CD14-positive monocyte (primary cell): Measurements from ENCODE around the gene KRTAP5-3. TPM values are rescaled to one million over a fixed set of nuclear protein-coding genes. Genes with fewer than 3 reads are reported as not detected.

Experiments used
- DNase-seq, 3 donors: peaks; one replicate each; pipeline ENCODE4 v3.0.0-alpha.2; 2011 to 2022
- H2AFZ ChIP-seq: 2 replicates; pipeline ENCODE4 v1.6.0; 2012; ENCODE audit warnings: mild to moderate bottlenecking, low read depth, low read length, inconsistent platforms; ENCODE audit not compliant: insufficient read depth, poor library complexity, severe bottlenecking
- H3K27ac ChIP-seq, 2 donors: 1 replicate in 1 of 2; 2 replicates in 1 of 2; pipeline ENCODE4 v1.5.1; 2012 to 2013; ENCODE audit warnings: low read length in 2 of 2, control low read depth in 1 of 2, inconsistent platforms in 1 of 2, low read depth in 1 of 2, mild to moderate bottlenecking in 1 of 2
- H3K27me3 ChIP-seq, 2 donors: one replicate each; pipeline versions ENCODE4 v1.6.0 to v1.6.1; 2011 to 2013; ENCODE audit warnings: low read length in 2 of 2; ENCODE audit not compliant: control insufficient read depth in 2 of 2, insufficient read depth in 2 of 2
- H3K36me3 ChIP-seq, 2 donors: replicated peaks in 1 of 2; 1 replicate in 1 of 2; 2 replicates in 1 of 2; pipeline versions ENCODE4 v1.5.1 to v1.6.1; 2012 to 2013; ENCODE audit warnings: low read length in 2 of 2, control low read depth in 1 of 2, inconsistent platforms in 1 of 2, mild to moderate bottlenecking in 1 of 2; ENCODE audit not compliant: insufficient read depth in 2 of 2, control insufficient read depth in 1 of 2
- H3K4me1 ChIP-seq, 2 donors: 1 replicate in 1 of 2; 2 replicates in 1 of 2; pipeline versions ENCODE4 v1.5.1 to v1.6.1; 2012 to 2013; ENCODE audit warnings: low read length in 2 of 2, control low read depth in 1 of 2, inconsistent platforms in 1 of 2, mild to moderate bottlenecking in 1 of 2, moderate library complexity in 1 of 2; ENCODE audit not compliant: insufficient read depth in 2 of 2, control insufficient read depth in 1 of 2
- H3K4me2 ChIP-seq: replicated peaks from 2 replicates; pipeline ENCODE3; 2012; ENCODE audit warnings: low read length, moderate library complexity, mild to moderate bottlenecking; ENCODE audit not compliant: poor library complexity, severe bottlenecking; ENCODE audit errors: extremely low read depth
- H3K4me3 ChIP-seq, 3 experiments: fragments of 200-600 bp in 1 of 3; sonication (generic) in 1 of 3; replicated peaks in 1 of 3; 1 replicate in 2 of 3; 2 replicates in 1 of 3; pipeline ENCODE4 v1.5.1; 2011 to 2013; ENCODE audit warnings: low read length in 3 of 3, mild to moderate bottlenecking in 3 of 3, control low read depth in 2 of 3, low read depth in 2 of 3, inconsistent platforms in 1 of 3, moderate library complexity in 1 of 3
- H3K79me2 ChIP-seq: 2 replicates; pipeline ENCODE4 v1.6.0; 2012; ENCODE audit warnings: mild to moderate bottlenecking, control low read depth, inconsistent platforms, low read length, moderate library complexity; ENCODE audit not compliant: insufficient read depth
- H3K9ac ChIP-seq: 2 replicates; pipeline ENCODE4 v1.6.0; 2017; ENCODE audit warnings: low read length, mild to moderate bottlenecking; ENCODE audit not compliant: insufficient read depth, poor library complexity, severe bottlenecking
- H3K9me3 ChIP-seq, 2 donors: replicated peaks in 1 of 2; 1 replicate in 1 of 2; 2 replicates in 1 of 2; pipeline versions ENCODE4 v1.5.1 to v1.6.1; 2012 to 2013; ENCODE audit warnings: low read length in 2 of 2, control low read depth in 1 of 2; ENCODE audit not compliant: control insufficient read depth in 1 of 2, insufficient read depth in 1 of 2
- H4K20me1 ChIP-seq: 2 replicates; pipeline ENCODE4 v1.6.0; 2012; ENCODE audit warnings: mild to moderate bottlenecking, low read length, control low read depth, moderate library complexity; ENCODE audit not compliant: insufficient read depth
- H3K27ac Mint-ChIP-seq, 7 donors: one replicate each; pipeline ENCODE4 v1.8.0; 2020; ENCODE audit warnings: mild to moderate bottlenecking in 7 of 7, mixed read lengths in 7 of 7, moderate library complexity in 6 of 7, inconsistent platforms in 2 of 7
- H3K27me3 Mint-ChIP-seq, 3 donors: one replicate each; pipeline ENCODE4 v1.8.0; 2021 to 2022; ENCODE audit warnings: low read depth in 3 of 3, mild to moderate bottlenecking in 3 of 3, mixed read lengths in 3 of 3, moderate library complexity in 3 of 3, inconsistent platforms in 1 of 3
- H3K36me3 Mint-ChIP-seq, 2 donors: one replicate each; pipeline ENCODE4 v1.8.0; 2020; ENCODE audit warnings: mixed read lengths in 2 of 2, inconsistent platforms in 1 of 2, mild to moderate bottlenecking in 1 of 2
- H3K4me1 Mint-ChIP-seq: one replicate; pipeline ENCODE4 v1.8.0; 2020; ENCODE audit warnings: mild to moderate bottlenecking, mixed read lengths
- H3K4me3 Mint-ChIP-seq, 2 donors: one replicate each; pipeline ENCODE4 v1.8.0; 2020; ENCODE audit warnings: mild to moderate bottlenecking in 2 of 2, mixed read lengths in 2 of 2, moderate library complexity in 1 of 2
- H3K9me3 Mint-ChIP-seq, 7 donors: one replicate each; pipeline ENCODE4 v1.8.0; 2020 to 2022; ENCODE audit warnings: mixed read lengths in 7 of 7, mild to moderate bottlenecking in 6 of 7, moderate library complexity in 6 of 7, inconsistent platforms in 2 of 7
- CTCF ChIP-seq: fragments of 200-600 bp; IDR thresholded peaks from one replicate; pipeline ENCODE4 v1.8.0; 2022; ENCODE audit warnings: antibody characterized with exemption, mild to moderate bottlenecking
- WGBS: methylation state at CpG from one replicate; pipeline ENCODE4 v1.1.5; 2013; ENCODE audit warnings: missing lambda C conversion rate; ENCODE audit not compliant: insufficient coverage; 5-methylcytosine and 5-hydroxymethylcytosine counted together
- intact Hi-C, 2 donors: fragments of 100-400 bp; cut with micrococcal nuclease; formaldehyde crosslinking; loops; one replicate each; pipeline versions ENCODE4 v1.15.0 to v1.15.1; 2023
- polyA plus RNA-seq, 3 donors: library from polyadenylated mRNA; depleted of rRNA in 1 of 3; unstranded in 2 of 3; stranded (reverse) in 1 of 3; fragments of 300-500 nt in 2 of 3; fragments of >200 nt in 1 of 3; fragmentation: Illumina TruSeq in 2 of 3; gene quantifications; 1 replicate in 2 of 3; 2 replicates in 1 of 3; pipeline ENCODE4 v1.2.3, GENCODE V29; 2012 to 2021

KRTAP5-3 gene
- polyA plus RNA-seq, 3 donors: not detected

GRCh38 chr11:1563149-1563638 lies 45.1 kb downstream of the KRTAP5-3 start:
- Histone ChIP-seq H3K36me3 (no peaks in the 10 kb centered on the region), H3K27me3 (peaks cover 0 to 12% of the 10 kb centered on the region in 2 donors), H3K4me1 (no peaks in the 10 kb centered on the region), H3K79me2 (no peaks in the 10 kb centered on the region), H3K27ac (no peak overlapping the region), H3K4me2 (no peak overlapping the region), H3K9me3 (no peaks in the 10 kb centered on the region), H4K20me1 (no peaks in the 10 kb centered on the region), H3K4me3 (no peak overlapping the region), H3K9ac (no peak overlapping the region), H2AFZ (no peak overlapping the region)
- no peak overlapping the region for H3K27ac Mint-ChIP-seq
- H3K27me3 Mint-ChIP-seq: peaks cover 10 to 48% (median 17%) of the 10 kb centered on the region in 3 donors
- no peak overlapping the region for H3K4me3 Mint-ChIP-seq
- no peak for TF ChIP-seq CTCF
- DNase-seq: no peak
- WGBS: 81% methylated on average over 12 of the region's 12 CpGs
- no peaks in the 10 kb centered on the region for H3K36me3 Mint-ChIP-seq
- H3K4me1 Mint-ChIP-seq: no peaks in the 10 kb centered on the region
- no peaks in the 10 kb centered on the region for H3K9me3 Mint-ChIP-seq
- intact Hi-C loops: no loop called here

GRCh38 chr11:1562469-1563148 lies 45.7 kb downstream of the KRTAP5-3 start:
- intact Hi-C loops: no loop called here
- no peaks in the 10 kb centered on the region for H3K36me3 Mint-ChIP-seq
- Histone ChIP-seq H3K36me3 (no peaks in the 10 kb centered on the region), H3K27ac (no peak overlapping the region), H3K27me3 (peaks cover 0 to 13% of the 10 kb centered on the region in 2 donors), H4K20me1 (no peaks in the 10 kb centered on the region), H3K79me2 (no peaks in the 10 kb centered on the region), H3K9me3 (no peaks in the 10 kb centered on the region), H3K4me2 (no peak overlapping the region), H3K4me3 (no peak overlapping the region), H3K4me1 (no peaks in the 10 kb centered on the region), H2AFZ (no peak overlapping the region), H3K9ac (no peak overlapping the region)
- peaks cover 0 to 3% (median 0%) of the 10 kb centered on the region in 7 donors for H3K9me3 Mint-ChIP-seq
- 92% methylated on average over 13 of the region's 14 CpGs for WGBS
- DNase-seq: no peak
- no peaks in the 10 kb centered on the region for H3K4me1 Mint-ChIP-seq
- H3K4me3 Mint-ChIP-seq: no peak overlapping the region
- no peak overlapping the region for H3K27ac Mint-ChIP-seq
- peaks cover 12 to 48% (median 22%) of the 10 kb centered on the region in 3 donors for H3K27me3 Mint-ChIP-seq
- no peak for TF ChIP-seq CTCF
